NCI-H82 (cell line): ENCODE results near the gene MSI2.
A peak's percentile ranks its signal among the peaks of the same experiment; 100 is the strongest.

ENCODE experiments used
- DNase-seq: peaks from one replicate; lab custom pipeline; 2025; lab: John Stamatoyannopoulos, UW

Gene MSI2

GRCh38 chr17:57440522-57441269 lies 184.4 kb downstream of the MSI2 start:
- peak; percentile 77 for DNase-seq

GRCh38 chr17:57441270-57441600 lies 184.9 kb downstream of the MSI2 start:
- DNase-seq: no peak

GRCh38 chr17:57442401-57442823 lies 186.1 kb downstream of the MSI2 start:
- no peak for DNase-seq

- DNase-seq: no peak
Observed at GRCh38 chr17:57442914-57443571, 186.7 kb downstream of the MSI2 start.

- DNase-seq: no peak
Observed at GRCh38 chr17:57443781-57444180, 187.5 kb downstream of the MSI2 start.

GRCh38 chr17:57444682-57445450 lies 188.5 kb downstream of the MSI2 start:
- DNase-seq: no peak

- no peak for DNase-seq
Observed at GRCh38 chr17:57445772-57446472, 189.6 kb downstream of the MSI2 start.

GRCh38 chr17:57447357-57447989 lies 191.2 kb downstream of the MSI2 start:
- DNase-seq: no peak

- no peak for DNase-seq
Observed at GRCh38 chr17:57447990-57448758, 191.9 kb downstream of the MSI2 start.

- DNase-seq: no peak
Observed at GRCh38 chr17:57448759-57449283, 192.5 kb downstream of the MSI2 start.

GRCh38 chr17:57451191-57451590 lies 194.9 kb downstream of the MSI2 start:
- no peak for DNase-seq

GRCh38 chr17:57451643-57452042 lies 195.3 kb downstream of the MSI2 start:
- DNase-seq: no peak

GRCh38 chr17:57453841-57454425 lies 197.6 kb downstream of the MSI2 start:
- DNase-seq: no peak

GRCh38 chr17:57454729-57455062 lies 198.4 kb downstream of the MSI2 start:
- no peak for DNase-seq

GRCh38 chr17:57455063-57455914 lies 199.0 kb downstream of the MSI2 start:
- DNase-seq: no peak

- no peak for DNase-seq
Observed at GRCh38 chr17:57456622-57457021, 200.3 kb downstream of the MSI2 start.

GRCh38 chr17:57457188-57457587 lies 200.9 kb downstream of the MSI2 start:
- DNase-seq: no peak

- no peak for DNase-seq
Observed at GRCh38 chr17:57458718-57459285, 202.5 kb downstream of the MSI2 start.

GRCh38 chr17:57459286-57459915 lies 203.1 kb downstream of the MSI2 start:
- no peak for DNase-seq
